HepG2 (cell line): ENCODE measurements around the gene SLC38A3. TPM values are rescaled to one million over a fixed set of nuclear protein-coding genes. Genes with fewer than 3 reads are reported as not detected.

Source experiments
- ATF6 ChIP-seq: sonication (generic); formaldehyde crosslinking; conservative IDR thresholded peaks from 2 replicates; pipeline ENCODE4 v1.4.0; 2020; ENCODE audit warnings: missing genetic modification reagents
- E2F5 ChIP-seq: sonication (generic); formaldehyde crosslinking; conservative IDR thresholded peaks from 2 replicates; pipeline ENCODE4 v1.4.0; 2020; ENCODE audit warnings: missing genetic modification reagents
- ERF ChIP-seq: IDR thresholded peaks from 2 replicates; pipeline ENCODE4 v1.6.1; 2018; ENCODE audit warnings: missing biosample characterization, missing genetic modification reagents
- GATAD2A ChIP-seq: IDR thresholded peaks from 2 replicates; pipeline ENCODE4 v1.6.1; 2016
- HNRNPL ChIP-seq: fragments of 200-400 bp; formaldehyde crosslinking; IDR thresholded peaks from 2 replicates; pipeline ENCODE4 v1.6.1; 2017; ENCODE audit warnings: mild to moderate bottlenecking, low read depth, low read length
- KLF11 ChIP-seq: IDR thresholded peaks from 2 replicates; pipeline ENCODE4 v1.6.1; 2016; ENCODE audit warnings: missing compliant biosample characterization
- NAIF1 ChIP-seq: sonication (generic); formaldehyde crosslinking; IDR thresholded peaks from 2 replicates; pipeline ENCODE4 v1.5.0; 2020; ENCODE audit warnings: mild to moderate bottlenecking, missing genetic modification reagents, borderline replicate concordance
- NFE2L2 ChIP-seq: fragments of 150-350 bp; IDR thresholded peaks from 2 replicates; pipeline ENCODE4 v1.6.1; 2014; ENCODE audit warnings: low read length
- ZNF558 ChIP-seq: sonication (generic); formaldehyde crosslinking; IDR thresholded peaks from 2 replicates; pipeline ENCODE4 v1.9.0; 2022; ENCODE audit warnings: mild to moderate bottlenecking, missing genetic modification reagents, borderline replicate concordance
- ZNF773 ChIP-seq: sonication (generic); formaldehyde crosslinking; IDR thresholded peaks from 2 replicates; pipeline ENCODE4 v1.4.0; 2020; ENCODE audit warnings: missing genetic modification reagents, borderline replicate concordance
- ZNF775 ChIP-seq: sonication (generic); formaldehyde crosslinking; IDR thresholded peaks from 2 replicates; pipeline ENCODE4 v1.4.0; 2020; ENCODE audit warnings: missing genetic modification reagents, mild to moderate bottlenecking, moderate library complexity, borderline replicate concordance
- ZNF800 ChIP-seq: sonication (generic); formaldehyde crosslinking; IDR thresholded peaks from 2 replicates; pipeline ENCODE4 v1.4.0; 2020; ENCODE audit warnings: missing genetic modification reagents
- ZSCAN30 ChIP-seq: sonication (generic); formaldehyde crosslinking; IDR thresholded peaks from 2 replicates; pipeline ENCODE4 v1.5.0; 2020; ENCODE audit warnings: mild to moderate bottlenecking, missing genetic modification reagents
- polyA plus RNA-seq, 8 experiments: library from polyadenylated mRNA; depleted of rRNA in 3 of 8; stranded (reverse) in 7 of 8; unstranded in 1 of 8; fragments of >200 nt; fragmentation: Illumina TruSeq in 4 of 8; extraction: Trizol in 4 of 8; gene quantifications; 2 replicates each; pipeline versions ENCODE4 v1.2.1 to v1.2.3, GENCODE V29; 2011 to 2016; ENCODE audit warnings: low read depth in 4 of 8, missing spikeins in 1 of 8, mixed read lengths in 1 of 8; ENCODE audit not compliant: insufficient read depth in 1 of 8
- total RNA-seq, 5 experiments: library from RNA; depleted of rRNA; stranded (reverse); fragments of >200 nt; fragmentation: Illumina TruSeq; extraction: Trizol; gene quantifications; 2 replicates each; pipeline ENCODE4 v1.2.3, GENCODE V29; 2016; ENCODE audit warnings: low read depth in 1 of 5
- TF ChIP-seq, protein P1 (sequence below): sonication (generic); formaldehyde crosslinking; IDR thresholded peaks from 2 replicates; pipeline ENCODE4 v1.4.0; 2020; ENCODE audit warnings: mild to moderate bottlenecking, missing genetic modification reagents
- TF ChIP-seq, protein P2 (sequence below): sonication (generic); formaldehyde crosslinking; IDR thresholded peaks from 2 replicates; pipeline ENCODE4 v1.5.1; 2020; ENCODE audit warnings: missing genetic modification reagents, mild to moderate bottlenecking, borderline replicate concordance

The SLC38A3 gene
- total and polyA plus RNA-seq, 2 of the 13 experiments (the other 11 are each of a cell fraction or from before 2014, with no cell fraction given), result 29.8 to 164 TPM

DNA sequence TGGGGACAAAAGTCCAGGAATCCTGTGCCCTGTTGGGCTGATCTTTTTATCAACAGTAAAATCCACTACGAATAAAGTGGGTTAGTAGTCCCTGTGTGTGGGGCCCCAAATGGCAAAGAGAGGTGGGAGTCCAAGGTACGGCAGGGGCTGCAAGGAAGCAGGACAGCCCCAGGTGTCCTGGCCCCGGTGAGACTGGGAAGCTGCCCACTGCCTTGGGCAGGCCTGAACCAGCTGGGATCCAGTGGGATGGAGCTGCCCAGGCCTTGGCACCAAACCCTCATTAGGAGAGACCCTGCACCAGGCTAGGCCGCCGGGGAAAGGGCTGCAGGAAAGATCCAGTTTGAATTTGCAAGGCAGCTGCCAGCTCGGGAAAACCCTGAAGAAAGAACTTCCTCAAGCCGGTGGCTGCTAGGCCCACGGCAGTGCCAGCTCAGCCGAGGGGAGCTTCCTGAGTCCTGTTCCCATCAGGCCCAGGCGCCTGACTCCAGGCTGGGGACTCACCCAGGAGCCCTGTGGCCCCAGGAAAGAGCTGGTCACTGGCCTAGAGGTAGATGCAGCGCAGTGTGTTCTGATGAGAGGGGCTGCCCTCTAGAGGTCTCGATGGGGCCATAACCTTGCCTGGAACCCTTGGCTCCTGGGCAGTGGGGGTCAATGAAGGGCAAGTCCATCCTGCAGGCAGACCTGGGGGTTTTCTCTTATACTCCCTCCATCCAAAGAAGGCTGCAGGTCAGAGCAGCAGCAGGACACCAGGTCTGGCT lies 16.5 kb downstream of the SLC38A3 start (continued):
- no peak for TF ChIP-seq NAIF1 (CRISPR knock-in tag)
- TF ChIP-seq ATF6, result 0 out of 2 replicates have a peak, but pooled peaks have one; percentile 21
- peak; percentile 44; the same call in 1 of the 2 replicates for TF ChIP-seq ZNF773 (CRISPR knock-in tag)
- TF ChIP-seq, protein P1, sequence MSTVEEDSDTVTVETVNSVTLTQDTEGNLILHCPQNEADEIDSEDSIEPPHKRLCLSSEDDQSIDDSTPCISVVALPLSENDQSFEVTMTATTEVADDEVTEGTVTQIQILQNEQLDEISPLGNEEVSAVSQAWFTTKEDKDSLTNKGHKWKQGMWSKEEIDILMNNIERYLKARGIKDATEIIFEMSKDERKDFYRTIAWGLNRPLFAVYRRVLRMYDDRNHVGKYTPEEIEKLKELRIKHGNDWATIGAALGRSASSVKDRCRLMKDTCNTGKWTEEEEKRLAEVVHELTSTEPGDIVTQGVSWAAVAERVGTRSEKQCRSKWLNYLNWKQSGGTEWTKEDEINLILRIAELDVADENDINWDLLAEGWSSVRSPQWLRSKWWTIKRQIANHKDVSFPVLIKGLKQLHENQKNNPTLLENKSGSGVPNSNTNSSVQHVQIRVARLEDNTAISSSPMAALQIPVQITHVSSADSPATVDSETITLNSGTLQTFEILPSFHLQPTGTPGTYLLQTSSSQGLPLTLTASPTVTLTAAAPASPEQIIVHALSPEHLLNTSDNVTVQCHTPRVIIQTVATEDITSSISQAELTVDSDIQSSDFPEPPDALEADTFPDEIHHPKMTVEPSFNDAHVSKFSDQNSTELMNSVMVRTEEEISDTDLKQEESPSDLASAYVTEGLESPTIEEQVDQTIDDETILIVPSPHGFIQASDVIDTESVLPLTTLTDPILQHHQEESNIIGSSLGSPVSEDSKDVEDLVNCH, result no peak
- TF ChIP-seq HNRNPL, result peak; percentile 82
- TF ChIP-seq ZSCAN30 (CRISPR knock-in tag), result no peak
- peak; percentile 53 for TF ChIP-seq ERF
- TF ChIP-seq E2F5 (CRISPR knock-in tag), result no peak
- peak; percentile 28; the same call in 1 of the 2 replicates for TF ChIP-seq GATAD2A
- no peak for TF ChIP-seq NFE2L2
- TF ChIP-seq ZNF558, result 0 out of 2 replicates have a peak, but pooled peaks have one; percentile 23
- TF ChIP-seq, protein P2, sequence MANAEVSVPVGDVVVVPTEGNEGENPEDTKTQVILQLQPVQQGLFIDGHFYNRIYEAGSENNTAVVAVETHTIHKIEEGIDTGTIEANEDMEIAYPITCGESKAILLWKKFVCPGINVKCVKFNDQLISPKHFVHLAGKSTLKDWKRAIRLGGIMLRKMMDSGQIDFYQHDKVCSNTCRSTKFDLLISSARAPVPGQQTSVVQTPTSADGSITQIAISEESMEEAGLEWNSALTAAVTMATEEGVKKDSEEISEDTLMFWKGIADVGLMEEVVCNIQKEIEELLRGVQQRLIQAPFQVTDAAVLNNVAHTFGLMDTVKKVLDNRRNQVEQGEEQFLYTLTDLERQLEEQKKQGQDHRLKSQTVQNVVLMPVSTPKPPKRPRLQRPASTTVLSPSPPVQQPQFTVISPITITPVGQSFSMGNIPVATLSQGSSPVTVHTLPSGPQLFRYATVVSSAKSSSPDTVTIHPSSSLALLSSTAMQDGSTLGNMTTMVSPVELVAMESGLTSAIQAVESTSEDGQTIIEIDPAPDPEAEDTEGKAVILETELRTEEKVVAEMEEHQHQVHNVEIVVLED (CRISPR knock-in tag), result peak; percentile 50; the same call in 1 of the 2 replicates
- TF ChIP-seq KLF11 (CRISPR knock-in tag), result no peak
- no peak for TF ChIP-seq ZNF800
- TF ChIP-seq ZNF775 (CRISPR knock-in tag), result no peak
